Transverse colon (tissue), 4 donors: ENCODE measurements around the gene PIK3R5.
A peak's percentile ranks its signal among the peaks of the same experiment; 100 is the strongest.

ENCODE experiments used
- EP300 ChIP-seq: sonication (generic); formaldehyde crosslinking; IDR thresholded peaks from one replicate; pipeline ENCODE4 v1.6.1; 2017; ENCODE audit warnings: antibody characterized with exemption, low read depth
- POLR2AphosphoS5 ChIP-seq, 3 donors: sonication (generic); formaldehyde crosslinking; IDR thresholded peaks; one replicate each; pipeline ENCODE4 v1.6.1; 2016; ENCODE audit warnings: antibody characterized with exemption in 3 of 3
- TF ChIP-seq, protein P1 (sequence below), 5 experiments: fragments of 200-600 bp in 3 of 5; fragments of 450-650 bp in 2 of 5; sonication (generic) in 3 of 5; IDR thresholded peaks; 1 replicate in 2 of 5; 2 replicates in 3 of 5; pipeline ENCODE4 v1.5.1; 2016 to 2017; ENCODE audit warnings: antibody characterized with exemption in 5 of 5, inconsistent platforms in 3 of 5, mild to moderate bottlenecking in 2 of 5, moderate library complexity in 1 of 5

GRCh38 chr17:8991514-8992285 lies 26.2 kb upstream of the PIK3R5 start:
- TF ChIP-seq, protein P1, sequence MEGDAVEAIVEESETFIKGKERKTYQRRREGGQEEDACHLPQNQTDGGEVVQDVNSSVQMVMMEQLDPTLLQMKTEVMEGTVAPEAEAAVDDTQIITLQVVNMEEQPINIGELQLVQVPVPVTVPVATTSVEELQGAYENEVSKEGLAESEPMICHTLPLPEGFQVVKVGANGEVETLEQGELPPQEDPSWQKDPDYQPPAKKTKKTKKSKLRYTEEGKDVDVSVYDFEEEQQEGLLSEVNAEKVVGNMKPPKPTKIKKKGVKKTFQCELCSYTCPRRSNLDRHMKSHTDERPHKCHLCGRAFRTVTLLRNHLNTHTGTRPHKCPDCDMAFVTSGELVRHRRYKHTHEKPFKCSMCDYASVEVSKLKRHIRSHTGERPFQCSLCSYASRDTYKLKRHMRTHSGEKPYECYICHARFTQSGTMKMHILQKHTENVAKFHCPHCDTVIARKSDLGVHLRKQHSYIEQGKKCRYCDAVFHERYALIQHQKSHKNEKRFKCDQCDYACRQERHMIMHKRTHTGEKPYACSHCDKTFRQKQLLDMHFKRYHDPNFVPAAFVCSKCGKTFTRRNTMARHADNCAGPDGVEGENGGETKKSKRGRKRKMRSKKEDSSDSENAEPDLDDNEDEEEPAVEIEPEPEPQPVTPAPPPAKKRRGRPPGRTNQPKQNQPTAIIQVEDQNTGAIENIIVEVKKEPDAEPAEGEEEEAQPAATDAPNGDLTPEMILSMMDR (IDR thresholded peaks at IDR 0.05), result peak; percentile 69 to 84 (median 82)
- no peak for TF ChIP-seq EP300
- TF ChIP-seq POLR2AphosphoS5 (IDR thresholded peaks at IDR 0.05), result no peak
